Liver (tissue), 9 donors: ENCODE results near the gene DGCR8. TPM values are rescaled to one million over a fixed set of nuclear protein-coding genes. Genes with fewer than 3 reads are reported as not detected.

ENCODE experiments used
- DNase-seq: peaks from one replicate; pipeline ENCODE4 v3.0.0-alpha.2; 2017; ENCODE audit warnings: low spot score
- H3K27ac ChIP-seq, 2 donors: one replicate each; pipeline ENCODE4 v1.7.0; 2013; ENCODE audit warnings: inconsistent platforms in 2 of 2, low read length in 2 of 2, control low read depth in 1 of 2, low read depth in 1 of 2, mild to moderate bottlenecking in 1 of 2
- H3K27me3 ChIP-seq, 4 donors: one replicate each; pipeline versions ENCODE4 v1.6.1 to v1.7.0; 2013; ENCODE audit warnings: low read length in 3 of 4, inconsistent platforms in 1 of 4, mild to moderate bottlenecking in 1 of 4, moderate library complexity in 1 of 4; ENCODE audit not compliant: control insufficient read depth in 4 of 4, insufficient read depth in 4 of 4
- H3K36me3 ChIP-seq, 4 donors: one replicate each; pipeline versions ENCODE4 v1.6.1 to v1.7.0; 2013; ENCODE audit warnings: low read length in 3 of 4, mild to moderate bottlenecking in 3 of 4, low read depth in 1 of 4, moderate library complexity in 1 of 4; ENCODE audit not compliant: control insufficient read depth in 4 of 4, insufficient read depth in 3 of 4
- H3K4me1 ChIP-seq, 4 donors: one replicate each; pipeline versions ENCODE4 v1.6.1 to v1.7.0; 2013; ENCODE audit warnings: low read length in 3 of 4, mild to moderate bottlenecking in 3 of 4, moderate library complexity in 1 of 4; ENCODE audit not compliant: control insufficient read depth in 4 of 4, insufficient read depth in 4 of 4
- H3K4me3 ChIP-seq, 3 donors: one replicate each; pipeline versions ENCODE4 v1.6.1 to v1.7.0; 2013; ENCODE audit warnings: low read length in 3 of 3, control low read depth in 1 of 3, low read depth in 1 of 3, mild to moderate bottlenecking in 1 of 3
- H3K9ac ChIP-seq, 2 donors: one replicate each; pipeline ENCODE4 v1.7.0; 2013; ENCODE audit warnings: low read length in 2 of 2, mild to moderate bottlenecking in 2 of 2, moderate library complexity in 2 of 2, control low read depth in 1 of 2, low read depth in 1 of 2
- H3K9me3 ChIP-seq, 4 donors: one replicate each; pipeline versions ENCODE4 v1.6.1 to v1.7.0; 2013; ENCODE audit warnings: low read length in 3 of 4; ENCODE audit not compliant: control insufficient read depth in 4 of 4
- FOXA1 ChIP-seq: IDR thresholded peaks from 2 replicates; pipeline ENCODE4 v1.6.1; 2016; ENCODE audit warnings: antibody characterized with exemption
- FOXA2 ChIP-seq: IDR thresholded peaks from 2 replicates; pipeline ENCODE4 v1.6.1; 2016; ENCODE audit warnings: antibody characterized with exemption
- GABPA ChIP-seq, 2 donors: IDR thresholded peaks in 1 of 2; conservative IDR thresholded peaks in 1 of 2; 2 replicates each; pipeline ENCODE4 v1.6.1; 2016; ENCODE audit warnings: antibody characterized with exemption in 2 of 2, mild to moderate bottlenecking in 1 of 2, moderate library complexity in 1 of 2
- HNF4G ChIP-seq: IDR thresholded peaks from 2 replicates; pipeline ENCODE4 v1.6.1; 2016; ENCODE audit warnings: antibody characterized with exemption
- NR2F2 ChIP-seq: IDR thresholded peaks from 2 replicates; pipeline ENCODE4 v1.6.1; 2016; ENCODE audit warnings: antibody characterized with exemption
- RAD21 ChIP-seq, 2 donors: IDR thresholded peaks; 2 replicates each; pipeline ENCODE4 v1.6.1; 2016; ENCODE audit warnings: antibody characterized with exemption in 2 of 2, mild to moderate bottlenecking in 2 of 2
- RXRA ChIP-seq, 2 donors: IDR thresholded peaks; 2 replicates each; pipeline ENCODE4 v1.6.1; 2017 to 2018; ENCODE audit warnings: antibody characterized with exemption in 2 of 2, mild to moderate bottlenecking in 1 of 2
- SP1 ChIP-seq: IDR thresholded peaks from 2 replicates; pipeline ENCODE4 v1.6.1; 2018; ENCODE audit warnings: antibody characterized with exemption, mild to moderate bottlenecking
- TAF1 ChIP-seq: conservative IDR thresholded peaks from 2 replicates; pipeline ENCODE4 v1.6.1; 2016; ENCODE audit warnings: antibody characterized with exemption, mild to moderate bottlenecking
- WGBS: extraction: QIAGEN DNeasy Blood & Tissue Kit; methylation state at CpG from one replicate; pipeline ENCODE4 v1.1.7; 2013; 5-methylcytosine and 5-hydroxymethylcytosine counted together
- polyA plus RNA-seq, 2 donors: library from polyadenylated mRNA; stranded (reverse) in 1 of 2; unstranded in 1 of 2; fragments of 200-250 nt in 1 of 2; fragments of >200 nt in 1 of 2; fragmentation: Nextera tagmentation in 1 of 2; extraction: Ambion mirVana in 1 of 2; gene quantifications; one replicate each; pipeline versions ENCODE4 v1.2.1 to v1.2.3, GENCODE V29; 2013 to 2015
- total RNA-seq, 2 donors: library from RNA; depleted of rRNA; stranded (reverse); fragments of >200 nt; gene quantifications; one replicate each; pipeline ENCODE4 v1.2.3, GENCODE V29; 2014
- TF ChIP-seq, protein P1 (sequence below): IDR thresholded peaks from 2 replicates; pipeline ENCODE4 v1.6.1; 2016; ENCODE audit warnings: antibody characterized with exemption
- TF ChIP-seq, protein P2 (sequence below): IDR thresholded peaks from 2 replicates; pipeline ENCODE4 v1.6.1; 2016; ENCODE audit warnings: antibody characterized with exemption, mild to moderate bottlenecking
- TF ChIP-seq, protein P3 (sequence below): fragments of 150-350 bp; IDR thresholded peaks from 2 replicates; pipeline ENCODE4 v1.5.1; 2017; ENCODE audit warnings: improper control_type of control experiment, low read depth, low read length; ENCODE audit not compliant: missing input control
- TF ChIP-seq, protein P4 (sequence below): IDR thresholded peaks from 2 replicates; pipeline ENCODE4 v1.6.1; 2016; ENCODE audit warnings: antibody characterized with exemption
- donor health status: healthy.
- donor health status: healthy.
- donor health status: healthy.
- donor health status: healthy.
- donor health status: healthy.

The DGCR8 gene
- total and polyA plus RNA-seq, 4 donors = 7.9 to 27.1 (median 15.8) TPM

DNA sequence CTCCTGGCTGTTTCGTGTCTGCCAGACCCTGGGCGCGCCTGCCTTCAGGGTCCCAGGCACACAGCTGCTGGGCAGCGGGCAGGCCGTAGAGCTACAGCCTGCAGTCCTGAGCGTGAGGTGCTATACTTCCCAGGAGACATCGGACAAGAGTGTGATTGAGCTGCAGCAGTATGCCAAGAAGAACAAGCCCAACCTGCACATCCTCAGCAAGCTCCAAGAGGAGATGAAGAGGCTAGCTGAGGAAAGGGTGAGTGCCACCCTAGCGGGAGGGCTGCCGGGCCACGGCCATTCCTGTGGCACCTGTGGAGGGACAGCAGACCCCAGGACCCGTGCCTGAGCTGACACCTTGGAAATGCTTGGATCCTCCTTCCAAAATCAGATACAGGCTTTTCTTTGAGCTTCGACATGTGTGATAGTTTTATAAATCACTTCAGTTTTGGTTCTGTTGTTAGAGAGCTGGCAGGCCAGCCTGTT is 28.8 kb downstream of the DGCR8 start:
- Histone ChIP-seq H3K27me3 (no peaks in the 10 kb centered on the region), H3K36me3 (peaks cover 27 to 76% (median 49%) of the 10 kb centered on the region in 4 donors), H3K9me3 (no peaks in the 10 kb centered on the region), H3K27ac (no peak overlapping the region), H3K4me3 (no peak overlapping the region), H3K9ac (no peak overlapping the region), H3K4me1 (peaks cover 0 to 24% (median 10%) of the 10 kb centered on the region in 4 donors)
- 92% methylated on average over 12 of the region's 12 CpGs for WGBS
- no peak for DNase-seq
- TF ChIP-seq NR2F2 = no peak
- TF ChIP-seq TAF1 = no peak

DNA sequence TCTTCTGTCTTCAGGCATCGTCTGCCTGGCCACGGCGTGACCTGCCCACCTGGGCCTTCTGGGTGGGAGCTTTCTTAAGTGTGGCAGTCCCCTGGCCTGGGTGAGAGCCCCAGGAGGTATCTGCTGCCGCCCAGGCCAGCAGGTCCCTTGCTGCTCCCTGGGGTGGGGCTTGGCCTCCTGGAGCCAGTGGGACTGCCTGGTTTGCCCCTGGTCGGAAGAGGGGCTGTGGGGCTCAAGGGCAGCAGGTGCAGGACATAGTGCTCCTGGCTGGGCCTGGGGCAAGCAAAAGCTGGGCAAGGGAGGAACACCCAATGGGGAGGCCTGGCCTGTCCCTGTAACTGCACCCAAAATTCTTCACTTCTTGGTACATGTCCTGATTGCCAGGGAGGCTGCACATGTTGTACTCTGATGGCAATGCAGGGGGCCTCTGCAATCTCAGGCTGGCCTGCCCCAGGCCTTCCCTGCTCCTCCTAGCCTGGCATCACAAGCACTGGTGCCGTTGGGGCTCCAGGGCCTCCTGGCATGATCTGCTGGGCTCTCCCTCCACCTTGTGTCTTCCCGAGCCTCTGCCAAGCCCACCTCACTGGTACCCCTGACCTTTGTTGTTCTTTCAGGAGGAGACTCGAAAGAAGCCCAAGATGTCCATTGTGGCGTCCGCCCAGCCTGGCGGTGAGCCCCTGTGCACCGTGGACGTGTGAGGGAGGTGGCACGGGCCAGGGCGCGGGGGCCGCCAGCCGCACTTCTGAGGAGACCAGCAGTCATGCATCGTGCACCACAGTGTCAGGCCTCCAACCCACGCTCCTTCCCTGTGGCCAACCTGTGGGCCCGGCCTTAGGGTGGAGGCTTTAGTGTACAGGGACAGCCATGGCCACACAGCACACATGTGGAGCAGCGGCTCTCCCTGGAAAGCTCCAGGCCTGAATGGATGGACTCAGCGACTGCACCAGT is 29.6 kb downstream of the DGCR8 start:
- Histone ChIP-seq H3K36me3 (peaks cover 31 to 83% (median 56%) of the 10 kb centered on the region in 4 donors), H3K27me3 (no peaks in the 10 kb centered on the region), H3K27ac (no peak overlapping the region), H3K4me1 (peaks cover 0 to 24% (median 11%) of the 10 kb centered on the region in 4 donors), H3K9me3 (no peaks in the 10 kb centered on the region), H3K9ac (no peak overlapping the region), H3K4me3 (no peak overlapping the region)
- no peak for TF ChIP-seq NR2F2
- TF ChIP-seq, protein P1, sequence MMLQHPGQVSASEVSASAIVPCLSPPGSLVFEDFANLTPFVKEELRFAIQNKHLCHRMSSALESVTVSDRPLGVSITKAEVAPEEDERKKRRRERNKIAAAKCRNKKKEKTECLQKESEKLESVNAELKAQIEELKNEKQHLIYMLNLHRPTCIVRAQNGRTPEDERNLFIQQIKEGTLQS = no peak
- TF ChIP-seq RAD21 (IDR thresholded peaks at IDR 0.05) = no peak
- no peak for TF ChIP-seq HNF4G
- TF ChIP-seq SP1 = no peak
- no peak for TF ChIP-seq RXRA (IDR thresholded peaks at IDR 0.05)
- TF ChIP-seq FOXA1 = no peak
- TF ChIP-seq GABPA (IDR thresholded peaks at IDR 0.05 in 1 of 2, conservative IDR thresholded peaks at IDR 0.05 in 1 of 2) = no peak
- TF ChIP-seq, protein P2, sequence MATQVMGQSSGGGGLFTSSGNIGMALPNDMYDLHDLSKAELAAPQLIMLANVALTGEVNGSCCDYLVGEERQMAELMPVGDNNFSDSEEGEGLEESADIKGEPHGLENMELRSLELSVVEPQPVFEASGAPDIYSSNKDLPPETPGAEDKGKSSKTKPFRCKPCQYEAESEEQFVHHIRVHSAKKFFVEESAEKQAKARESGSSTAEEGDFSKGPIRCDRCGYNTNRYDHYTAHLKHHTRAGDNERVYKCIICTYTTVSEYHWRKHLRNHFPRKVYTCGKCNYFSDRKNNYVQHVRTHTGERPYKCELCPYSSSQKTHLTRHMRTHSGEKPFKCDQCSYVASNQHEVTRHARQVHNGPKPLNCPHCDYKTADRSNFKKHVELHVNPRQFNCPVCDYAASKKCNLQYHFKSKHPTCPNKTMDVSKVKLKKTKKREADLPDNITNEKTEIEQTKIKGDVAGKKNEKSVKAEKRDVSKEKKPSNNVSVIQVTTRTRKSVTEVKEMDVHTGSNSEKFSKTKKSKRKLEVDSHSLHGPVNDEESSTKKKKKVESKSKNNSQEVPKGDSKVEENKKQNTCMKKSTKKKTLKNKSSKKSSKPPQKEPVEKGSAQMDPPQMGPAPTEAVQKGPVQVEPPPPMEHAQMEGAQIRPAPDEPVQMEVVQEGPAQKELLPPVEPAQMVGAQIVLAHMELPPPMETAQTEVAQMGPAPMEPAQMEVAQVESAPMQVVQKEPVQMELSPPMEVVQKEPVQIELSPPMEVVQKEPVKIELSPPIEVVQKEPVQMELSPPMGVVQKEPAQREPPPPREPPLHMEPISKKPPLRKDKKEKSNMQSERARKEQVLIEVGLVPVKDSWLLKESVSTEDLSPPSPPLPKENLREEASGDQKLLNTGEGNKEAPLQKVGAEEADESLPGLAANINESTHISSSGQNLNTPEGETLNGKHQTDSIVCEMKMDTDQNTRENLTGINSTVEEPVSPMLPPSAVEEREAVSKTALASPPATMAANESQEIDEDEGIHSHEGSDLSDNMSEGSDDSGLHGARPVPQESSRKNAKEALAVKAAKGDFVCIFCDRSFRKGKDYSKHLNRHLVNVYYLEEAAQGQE = no peak
- TF ChIP-seq, protein P3, sequence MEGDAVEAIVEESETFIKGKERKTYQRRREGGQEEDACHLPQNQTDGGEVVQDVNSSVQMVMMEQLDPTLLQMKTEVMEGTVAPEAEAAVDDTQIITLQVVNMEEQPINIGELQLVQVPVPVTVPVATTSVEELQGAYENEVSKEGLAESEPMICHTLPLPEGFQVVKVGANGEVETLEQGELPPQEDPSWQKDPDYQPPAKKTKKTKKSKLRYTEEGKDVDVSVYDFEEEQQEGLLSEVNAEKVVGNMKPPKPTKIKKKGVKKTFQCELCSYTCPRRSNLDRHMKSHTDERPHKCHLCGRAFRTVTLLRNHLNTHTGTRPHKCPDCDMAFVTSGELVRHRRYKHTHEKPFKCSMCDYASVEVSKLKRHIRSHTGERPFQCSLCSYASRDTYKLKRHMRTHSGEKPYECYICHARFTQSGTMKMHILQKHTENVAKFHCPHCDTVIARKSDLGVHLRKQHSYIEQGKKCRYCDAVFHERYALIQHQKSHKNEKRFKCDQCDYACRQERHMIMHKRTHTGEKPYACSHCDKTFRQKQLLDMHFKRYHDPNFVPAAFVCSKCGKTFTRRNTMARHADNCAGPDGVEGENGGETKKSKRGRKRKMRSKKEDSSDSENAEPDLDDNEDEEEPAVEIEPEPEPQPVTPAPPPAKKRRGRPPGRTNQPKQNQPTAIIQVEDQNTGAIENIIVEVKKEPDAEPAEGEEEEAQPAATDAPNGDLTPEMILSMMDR = no peak
- TF ChIP-seq, protein P4, sequence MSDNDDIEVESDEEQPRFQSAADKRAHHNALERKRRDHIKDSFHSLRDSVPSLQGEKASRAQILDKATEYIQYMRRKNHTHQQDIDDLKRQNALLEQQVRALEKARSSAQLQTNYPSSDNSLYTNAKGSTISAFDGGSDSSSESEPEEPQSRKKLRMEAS = no peak
- TF ChIP-seq FOXA2 = no peak
- 91% methylated on average over 23 of the region's 23 CpGs for WGBS
- DNase-seq = no peak
